T-cell (primary cell): ENCODE data around the gene KCTD13. TPM values are rescaled to one million over a fixed set of nuclear protein-coding genes. Genes with fewer than 3 reads are reported as not detected.
A peak's percentile ranks its signal among the peaks of the same experiment; 100 is the strongest.

ENCODE experiments used
- ATAC-seq, 4 experiments: fragments of 200-7000 bp in 3 of 4; fragments of 150-1000 bp in 1 of 4; cut with Tn5 transposase; replicated peaks in 1 of 4; 1 replicate in 3 of 4; 2 replicates in 1 of 4; pipeline ENCODE4 v1.10.0; 2021; ENCODE audit warnings: moderate library complexity in 3 of 4, mild to moderate bottlenecking in 2 of 4, moderate number of reproducible peaks in 1 of 4
- CTCF ChIA-PET, 2 donors: fragments of 300-600 bp; sonication (Branson Sonifier 250); formaldehyde crosslinking; loops; one replicate each; lab custom pipeline; 2022; ENCODE audit warnings: antibody characterized with exemption in 2 of 2; lab: Charles Lee
- POLR2A ChIA-PET, 2 donors: fragments of 300-600 bp; sonication (Branson Sonifier 250); formaldehyde crosslinking; loops; one replicate each; lab custom pipeline; 2022; ENCODE audit warnings: antibody characterized with exemption in 2 of 2; lab: Charles Lee
- DNase-seq, 35 experiments: peaks; one replicate each; pipeline versions ENCODE4 v3.0.0 to v3.0.0-alpha.2; 2013 to 2023
- H3K27ac ChIP-seq: one replicate; pipeline ENCODE4 v1.5.1; 2013; ENCODE audit warnings: low read length
- H3K27me3 ChIP-seq, 2 experiments: replicated peaks in 1 of 2; 1 replicate in 1 of 2; 2 replicates in 1 of 2; pipeline versions ENCODE4 v1.6.1 to v1.7.0; 2013; ENCODE audit warnings: low read length in 1 of 2, mixed read lengths in 1 of 2; ENCODE audit not compliant: control insufficient read depth in 2 of 2, insufficient read depth in 2 of 2; ENCODE audit errors: extremely low read depth in 1 of 2
- H3K36me3 ChIP-seq, 2 donors: 1 replicate in 1 of 2; 2 replicates in 1 of 2; pipeline versions ENCODE4 v1.6.1 to v1.7.0; 2013; ENCODE audit warnings: low read length in 1 of 2; ENCODE audit not compliant: control insufficient read depth in 2 of 2, insufficient read depth in 1 of 2; ENCODE audit errors: extremely low read depth in 1 of 2
- H3K4me1 ChIP-seq, 2 experiments: 1 replicate in 1 of 2; 2 replicates in 1 of 2; pipeline versions ENCODE4 v1.6.1 to v1.7.0; 2013; ENCODE audit warnings: low read length in 2 of 2, mixed read lengths in 1 of 2; ENCODE audit not compliant: insufficient read depth in 2 of 2, control insufficient read depth in 1 of 2; ENCODE audit errors: extremely low read depth in 1 of 2
- H3K4me3 ChIP-seq, 2 donors: 1 replicate in 1 of 2; 2 replicates in 1 of 2; pipeline versions ENCODE4 v1.5.1 to v1.7.0; 2013; ENCODE audit warnings: mild to moderate bottlenecking in 2 of 2, low read length in 1 of 2, moderate library complexity in 1 of 2; ENCODE audit not compliant: control insufficient read depth in 1 of 2; ENCODE audit errors: extremely low read depth in 1 of 2
- H3K9me3 ChIP-seq: 2 replicates; pipeline ENCODE4 v1.7.0; 2013
- H3K27ac Mint-ChIP-seq, 2 donors: one replicate each; pipeline ENCODE4 v1.8.0; 2020 to 2021; ENCODE audit warnings: mild to moderate bottlenecking in 2 of 2, mixed read lengths in 2 of 2
- H3K27me3 Mint-ChIP-seq, 2 donors: one replicate each; pipeline ENCODE4 v1.8.0; 2021 to 2022; ENCODE audit warnings: mixed read lengths in 2 of 2
- H3K36me3 Mint-ChIP-seq: one replicate; pipeline ENCODE4 v1.8.0; 2021; ENCODE audit warnings: mixed read lengths
- H3K4me1 Mint-ChIP-seq, 3 donors: one replicate each; pipeline ENCODE4 v1.8.0; 2020 to 2022; ENCODE audit warnings: mixed read lengths in 3 of 3, mild to moderate bottlenecking in 1 of 3
- H3K4me3 Mint-ChIP-seq, 3 donors: one replicate each; pipeline ENCODE4 v1.8.0; 2020 to 2022; ENCODE audit warnings: mild to moderate bottlenecking in 3 of 3, mixed read lengths in 3 of 3, moderate library complexity in 3 of 3
- H3K9me3 Mint-ChIP-seq, 3 donors: one replicate each; pipeline ENCODE4 v1.8.0; 2020 to 2022; ENCODE audit warnings: mixed read lengths in 3 of 3
- WGBS: methylation state at CpG from one replicate; pipeline ENCODE4 v1.1.5; 2013; ENCODE audit warnings: missing lambda C conversion rate; ENCODE audit not compliant: insufficient coverage; 5-methylcytosine and 5-hydroxymethylcytosine counted together
- total RNA-seq, 35 experiments: library from RNA in 6 of 35; stranded (reverse) in 6 of 35; fragments of 120-200 nt in 1 of 35; gene quantifications; one replicate each; pipeline versions ENCODE4 v1.2.1 to v1.2.4 and lab custom pipeline; 2013 to 2026

Gene KCTD13
- total RNA-seq, 5 donors from 2014 or later (not counting 1 experiment from before 2014, with no cell fraction given): 48.4 to 87.3 (median 79.1) TPM

DNA sequence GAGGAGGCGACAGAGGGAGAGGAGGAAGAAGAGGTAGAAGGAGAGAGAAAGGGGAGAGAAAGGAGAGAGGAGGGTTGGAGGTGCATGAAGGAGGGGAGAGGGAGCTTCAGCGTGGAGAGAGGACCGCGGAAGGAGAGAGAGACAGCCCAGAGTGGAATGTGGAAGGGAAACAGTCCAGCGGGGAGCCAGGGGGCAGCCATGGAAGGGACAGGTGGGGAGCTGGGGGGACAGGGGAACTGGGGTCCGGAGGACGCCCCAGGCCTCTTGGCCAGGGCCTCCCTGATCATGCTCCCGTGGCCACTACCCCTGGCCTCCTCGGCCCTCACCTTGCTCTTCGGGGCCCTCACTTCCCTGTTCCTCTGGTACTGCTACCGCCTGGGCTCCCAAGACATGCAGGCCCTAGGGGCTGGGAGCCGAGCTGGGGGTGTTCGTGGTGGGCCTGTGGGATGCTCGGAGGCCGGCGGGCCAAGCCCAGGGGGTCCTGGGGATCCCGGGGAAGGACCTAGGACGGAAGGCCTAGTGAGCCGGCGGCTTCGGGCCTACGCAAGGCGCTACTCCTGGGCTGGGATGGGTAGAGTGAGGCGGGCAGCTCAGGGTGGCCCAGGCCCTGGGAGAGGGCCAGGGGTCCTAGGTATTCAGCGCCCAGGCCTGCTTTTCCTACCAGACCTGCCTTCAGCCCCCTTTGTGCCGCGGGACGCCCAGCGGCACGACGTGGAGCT lies 25.0 kb downstream of the KCTD13 start:
- DNase-seq (no peak), ATAC-seq (no peak)
- Mint-ChIP-seq H3K36me3 (no peaks in the 10 kb centered on the region), H3K27ac (no peak overlapping the region), H3K9me3 (no peaks in the 10 kb centered on the region), H3K27me3 (peaks cover 25 to 29% of the 10 kb centered on the region in 2 donors), H3K4me3 (peak overlapping the region; percentile 63 to 65 (median 64)), H3K4me1 (peaks cover 6 to 15% (median 12%) of the 10 kb centered on the region in 3 donors)
- H3K4me1 ChIP-seq: peaks cover 0 to 21% of the 10 kb centered on the region in 2 experiments
- no peak overlapping the region for H3K4me3 ChIP-seq
- H3K27me3 ChIP-seq: peaks cover 4 to 50% of the 10 kb centered on the region in 2 experiments
- WGBS: 66% methylated on average over 21 of the region's 31 CpGs
- CTCF ChIA-PET: interaction anchor here in 1 of 2 donors (0.5 to 0.6 kb wide), 2 partner anchors 14 to 77 kb away, joined by 3 to 6 read pairs; no protein-coding TSS in a partner anchor
- POLR2A ChIA-PET: no interaction called here
- H3K9me3 ChIP-seq: no peaks in the 10 kb centered on the region
- H3K27ac ChIP-seq: no peak overlapping the region
- no peaks in the 10 kb centered on the region for H3K36me3 ChIP-seq

DNA sequence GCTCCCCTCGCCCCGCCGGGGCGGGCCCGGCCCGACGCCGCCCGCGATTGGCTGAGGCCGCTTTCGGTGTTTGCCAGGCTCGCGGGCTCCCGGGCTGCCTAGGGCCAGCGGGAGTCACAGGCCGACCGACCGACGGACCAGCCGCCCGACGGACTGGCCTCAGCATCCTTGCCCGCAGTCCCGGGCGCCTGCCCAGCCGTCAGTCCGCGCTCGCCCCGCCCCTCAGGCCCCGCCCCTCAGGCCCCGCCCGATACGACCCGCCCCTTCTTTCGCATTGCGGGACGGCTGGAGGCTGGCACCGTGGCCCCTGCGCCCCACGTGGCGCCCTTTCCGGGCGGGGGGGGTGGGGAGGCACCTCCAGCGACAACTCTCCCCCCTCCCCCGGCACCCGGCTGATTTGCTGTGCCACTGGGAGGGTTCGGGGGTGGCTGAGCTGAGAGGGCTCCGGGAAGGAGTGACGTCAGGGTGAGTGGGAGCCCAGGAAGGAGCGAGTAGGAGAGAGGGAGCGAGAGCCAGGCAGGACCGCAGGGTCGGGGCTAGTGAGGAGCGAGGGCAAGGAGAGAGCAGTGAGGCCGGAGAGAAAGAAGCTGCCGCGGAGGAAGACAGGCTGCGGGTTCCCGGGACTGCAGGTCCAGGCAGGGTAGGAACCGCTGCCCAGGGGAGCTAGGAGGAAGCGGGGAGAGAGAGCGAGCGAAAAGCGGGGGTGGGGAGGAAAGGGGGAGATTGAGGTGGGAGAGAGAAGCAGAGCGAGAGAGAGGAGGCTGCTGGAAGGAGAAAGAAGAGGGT lies 25.7 kb downstream of the KCTD13 start, which contains the start of gene ASPHD1:
Gene ASPHD1 (plus strand): TSS at position 387 of the 786 bp plus-strand sequence. CDS start 484 bp downstream, outside the sequence.
- Histone ChIP-seq H3K4me3 (peak within 1 kb of the TSS; percentile 33 to 45), H3K27me3 (peaks cover 4 to 58% of the 10 kb centered on the region in 2 experiments), H3K36me3 (no peaks in the 10 kb centered on the region), H3K9me3 (no peaks in the 10 kb centered on the region), H3K4me1 (peaks cover 0 to 21% of the 10 kb centered on the region in 2 experiments), H3K27ac (no peak within 1 kb of the TSS)
- Mint-ChIP-seq H3K9me3 (no peaks in the 10 kb centered on the region), H3K4me1 (peaks cover 6 to 15% (median 12%) of the 10 kb centered on the region in 3 donors), H3K4me3 (peak within 1 kb of the TSS; percentile 63 to 65 (median 64)), H3K36me3 (no peaks in the 10 kb centered on the region), H3K27me3 (peaks cover 25 to 36% of the 10 kb centered on the region in 2 donors), H3K27ac (no peak within 1 kb of the TSS)
- WGBS: 2% methylated on average over 48 of the region's 67 CpGs
- ChIA-PET POLR2A (no interaction called here), CTCF (interaction anchor here in 1 of 2 donors (0.5 to 0.6 kb wide), 2 partner anchors 13 to 78 kb away, joined by 3 to 6 read pairs; no protein-coding TSS in a partner anchor)
- DNase-seq: peak in 32 of 35 experiments; percentile 15 to 85 (median 62)
- ATAC-seq: peak; percentile 87 to 91 (median 88)

DNA sequence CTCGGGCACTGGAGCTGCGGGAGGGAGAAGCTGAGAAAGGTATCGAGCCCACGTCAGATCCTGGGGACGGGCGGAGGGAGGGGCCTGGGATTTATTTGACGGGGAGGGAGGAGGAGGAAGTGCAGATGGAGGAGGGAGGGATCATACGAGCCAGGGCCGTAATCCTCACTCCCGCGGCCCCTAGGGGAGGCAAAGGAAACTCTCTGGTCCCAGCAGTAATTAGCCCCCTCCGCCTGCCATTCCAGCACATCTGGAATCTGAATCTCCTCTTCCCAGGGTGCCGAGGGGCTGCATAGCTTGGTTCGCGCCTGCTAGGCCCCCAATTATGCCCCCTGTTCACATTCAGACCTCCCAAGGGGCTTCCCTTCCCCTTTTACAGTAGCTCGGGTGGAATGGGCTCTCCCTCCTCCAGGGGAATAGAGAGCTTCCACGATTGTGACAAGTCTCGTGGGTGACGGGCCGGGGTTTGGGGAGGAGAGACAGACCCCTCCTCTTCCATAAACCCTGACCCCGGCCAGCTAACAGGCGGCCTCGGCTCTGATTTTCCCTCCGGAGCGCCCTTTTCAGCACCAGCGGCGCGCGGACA lies 26.4 kb downstream of the KCTD13 start, which contains the start of gene SEZ6L2:
Gene SEZ6L2 (minus strand): TSS at position 35 of the 586 bp plus-strand sequence. CDS start 531 bp downstream, outside the sequence.
- ATAC-seq (peak in 2 of 4 experiments; percentile 5 to 8), DNase-seq (peak in 12 of 35 experiments; percentile 13 to 77 (median 62))
- 2% methylated on average over 15 of the region's 29 CpGs for WGBS
- peak within 1 kb of the TSS; percentile 33 to 45 for H3K4me3 ChIP-seq
- Mint-ChIP-seq H3K27ac (peak within 1 kb of the TSS in 1 of 2 donors; percentile 46), H3K27me3 (peaks cover 25 to 37% of the 10 kb centered on the region in 2 donors), H3K4me3 (peak within 1 kb of the TSS; percentile 63 to 65 (median 64)), H3K36me3 (no peaks in the 10 kb centered on the region), H3K9me3 (no peaks in the 10 kb centered on the region), H3K4me1 (peaks cover 6 to 15% (median 12%) of the 10 kb centered on the region in 3 donors)
- peaks cover 0 to 21% of the 10 kb centered on the region in 2 experiments for H3K4me1 ChIP-seq
- ChIA-PET CTCF (no interaction called here), POLR2A (interaction anchor here in 1 of 2 donors (0.6 kb wide), 1 partner anchor 15 kb away, joined by 3 read pairs; no protein-coding TSS in a partner anchor)
- H3K27me3 ChIP-seq: peaks cover 4 to 61% of the 10 kb centered on the region in 2 experiments
- H3K9me3 ChIP-seq: no peaks in the 10 kb centered on the region
- no peak within 1 kb of the TSS for H3K27ac ChIP-seq
- H3K36me3 ChIP-seq: no peaks in the 10 kb centered on the region

DNA sequence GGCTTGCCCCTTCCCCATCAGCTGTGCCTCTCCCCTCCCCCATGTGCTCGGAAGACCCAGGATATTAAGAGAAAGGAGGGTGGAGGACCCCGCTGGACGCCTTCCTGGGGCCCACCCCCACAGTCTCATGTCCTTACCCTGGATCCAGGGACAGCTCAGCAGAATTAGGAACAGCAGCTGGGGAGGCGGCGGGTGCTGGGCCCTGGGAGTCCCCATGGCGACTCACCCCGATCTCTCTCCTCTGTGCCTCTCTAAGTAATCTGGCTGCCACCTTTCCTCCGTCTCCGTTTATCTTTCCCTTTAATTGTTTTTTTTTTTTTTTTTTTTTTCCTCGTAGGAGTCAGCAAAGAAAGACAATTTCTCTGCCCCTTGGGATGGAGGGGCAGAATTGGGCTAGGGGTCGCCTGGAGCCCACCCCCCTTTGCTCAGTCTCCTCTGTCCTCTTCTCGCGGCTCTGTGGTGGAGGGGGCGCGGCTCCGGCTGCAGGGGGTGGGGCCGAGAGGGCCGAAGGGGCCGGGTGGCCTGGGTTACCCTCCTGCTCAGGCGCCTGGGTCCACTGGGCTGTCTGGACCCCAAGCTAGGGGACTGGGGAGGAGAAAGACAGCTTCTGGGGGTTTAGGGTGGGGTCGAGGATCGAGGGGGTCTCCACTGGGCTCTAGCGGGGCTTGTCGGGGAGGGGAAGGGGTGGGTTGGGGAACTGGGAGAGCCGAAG lies 27.1 kb downstream of the KCTD13 start:
- Mint-ChIP-seq H3K4me3 (peak overlapping the region in 2 of 3 donors; percentile 28 to 36), H3K4me1 (peaks cover 6 to 15% (median 12%) of the 10 kb centered on the region in 3 donors), H3K27ac (peak overlapping the region in 1 of 2 donors; percentile 46), H3K9me3 (no peaks in the 10 kb centered on the region), H3K36me3 (no peaks in the 10 kb centered on the region), H3K27me3 (peaks cover 29 to 37% of the 10 kb centered on the region in 2 donors)
- H3K36me3 ChIP-seq: no peaks in the 10 kb centered on the region
- DNase-seq: no peak
- 3% methylated on average over 14 of the region's 25 CpGs for WGBS
- CTCF ChIA-PET: no interaction called here
- H3K27me3 ChIP-seq: peaks cover 4 to 62% of the 10 kb centered on the region in 2 experiments
- H3K4me1 ChIP-seq: peaks cover 0 to 21% of the 10 kb centered on the region in 2 experiments
- no peak for ATAC-seq
- H3K9me3 ChIP-seq: no peaks in the 10 kb centered on the region
- no peak overlapping the region for H3K27ac ChIP-seq
- POLR2A ChIA-PET: interaction anchor here in 1 of 2 donors (0.6 kb wide), 1 partner anchor 16 kb away, joined by 3 read pairs; no protein-coding TSS in a partner anchor
- H3K4me3 ChIP-seq: no peak overlapping the region

DNA sequence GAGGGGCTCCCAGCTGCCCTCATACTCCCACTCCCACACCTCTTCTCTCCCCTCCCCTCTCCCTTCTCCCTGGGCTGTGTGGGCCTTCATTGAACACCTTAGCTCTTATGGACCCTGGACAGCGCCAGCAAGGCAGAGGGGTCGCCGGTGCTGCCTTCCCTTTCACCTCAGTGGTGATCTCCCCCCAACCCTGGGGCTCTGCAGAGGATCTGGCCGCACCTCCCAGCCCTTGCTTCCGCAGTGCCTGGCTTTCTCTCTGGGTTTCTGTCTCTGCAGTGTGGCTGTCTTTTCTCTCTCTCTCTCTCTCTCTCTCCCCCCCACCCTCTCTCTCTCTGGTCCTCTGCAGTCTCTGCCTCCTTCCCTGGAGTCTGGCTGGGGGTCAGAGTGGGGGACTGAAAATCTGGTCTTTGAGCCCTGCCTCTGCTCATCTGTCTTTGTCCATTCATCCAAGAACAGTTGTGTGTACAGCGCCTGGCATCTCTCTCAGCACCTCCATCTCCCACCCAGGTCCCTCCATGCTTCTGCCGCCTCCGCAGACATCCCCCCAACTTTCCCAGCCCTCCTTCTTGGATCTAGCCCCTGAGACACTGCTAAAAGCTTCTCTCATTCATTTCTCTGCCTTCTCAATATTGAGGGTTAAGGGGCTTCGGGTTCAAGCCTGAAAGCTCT lies 27.8 kb downstream of the KCTD13 start:
- DNase-seq (no peak), ATAC-seq (no peak)
- Mint-ChIP-seq H3K36me3 (no peaks in the 10 kb centered on the region), H3K27ac (peak overlapping the region in 1 of 2 donors; percentile 46), H3K27me3 (peaks cover 29 to 37% of the 10 kb centered on the region in 2 donors), H3K9me3 (no peaks in the 10 kb centered on the region), H3K4me3 (peak overlapping the region in 2 of 3 donors; percentile 28 to 36), H3K4me1 (peaks cover 6 to 15% (median 8%) of the 10 kb centered on the region in 3 donors)
- no peak overlapping the region for H3K27ac ChIP-seq
- POLR2A ChIA-PET: interaction anchor here in 1 of 2 donors (0.7 kb wide), 1 partner anchor 99 kb away, joined by 3 read pairs; no protein-coding TSS in a partner anchor
- H3K9me3 ChIP-seq: no peaks in the 10 kb centered on the region
- peaks cover 4 to 62% of the 10 kb centered on the region in 2 experiments for H3K27me3 ChIP-seq
- H3K36me3 ChIP-seq: no peaks in the 10 kb centered on the region
- CTCF ChIA-PET: no interaction called here
- H3K4me1 ChIP-seq: peaks cover 0 to 21% of the 10 kb centered on the region in 2 experiments
- no peak overlapping the region for H3K4me3 ChIP-seq
- WGBS: 13% methylated on average over 7 of the region's 9 CpGs
